BLaER1 (cell line): ENCODE data around the gene PMFBP1.

ENCODE experiments used
- H3K27ac ChIP-seq: shearing (Covaris generic); formaldehyde crosslinking; 2 replicates; pipeline ENCODE4 v1.8.1; 2022
- H3K27me3 ChIP-seq: shearing (Covaris generic); formaldehyde crosslinking; 2 replicates; pipeline ENCODE4 v1.8.1; 2022
- H3K36me3 ChIP-seq: shearing (Covaris generic); formaldehyde crosslinking; 2 replicates; pipeline ENCODE4 v1.8.1; 2022
- H3K4me1 ChIP-seq: shearing (Covaris generic); formaldehyde crosslinking; 2 replicates; pipeline ENCODE4 v1.8.1; 2022
- H3K4me2 ChIP-seq: shearing (Covaris generic); formaldehyde crosslinking; 2 replicates; pipeline ENCODE4 v1.8.1; 2022
- H3K4me3 ChIP-seq: shearing (Covaris generic); formaldehyde crosslinking; 2 replicates; pipeline ENCODE4 v1.8.1; 2022
- H3K9ac ChIP-seq: shearing (Covaris generic); formaldehyde crosslinking; 2 replicates; pipeline ENCODE4 v1.8.1; 2022
- H3K9me3 ChIP-seq: shearing (Covaris generic); formaldehyde crosslinking; 2 replicates; pipeline ENCODE4 v1.8.1; 2022
- H4K20me1 ChIP-seq: shearing (Covaris generic); formaldehyde crosslinking; 2 replicates; pipeline ENCODE4 v1.8.1; 2022
- Cebpa-rat ChIP-seq: shearing (Covaris generic); IDR thresholded peaks from 2 replicates; pipeline ENCODE4 v1.8.1; 2022

PMFBP1 gene

GRCh38 chr16:72168365-72168764, 3.6 kb downstream of the PMFBP1 start:
- Histone ChIP-seq H3K4me3 (no peak overlapping the region), H3K4me1 (no peaks in the 10 kb centered on the region), H3K27me3 (no peaks in the 10 kb centered on the region), H3K9ac (no peak overlapping the region), H3K36me3 (no peaks in the 10 kb centered on the region), H3K4me2 (no peak overlapping the region), H3K9me3 (peaks cover 6% of the 10 kb centered on the region; the same call in 1 of the 2 replicates), H3K27ac (no peak overlapping the region), H4K20me1 (no peaks in the 10 kb centered on the region)
- TF ChIP-seq Cebpa-rat: no peak

GRCh38 chr16:72166954-72167561, 4.9 kb downstream of the PMFBP1 start:
- Histone ChIP-seq H3K27ac (no peak overlapping the region), H3K4me1 (no peaks in the 10 kb centered on the region), H3K9ac (no peak overlapping the region), H3K4me2 (no peak overlapping the region), H4K20me1 (no peaks in the 10 kb centered on the region), H3K36me3 (no peaks in the 10 kb centered on the region), H3K4me3 (no peak overlapping the region), H3K27me3 (no peaks in the 10 kb centered on the region), H3K9me3 (peaks cover 6% of the 10 kb centered on the region; the same call in 1 of the 2 replicates)
- no peak for TF ChIP-seq Cebpa-rat

GRCh38 chr16:72166151-72166550, 5.8 kb downstream of the PMFBP1 start:
- no peaks in the 10 kb centered on the region for H3K4me1 ChIP-seq
- H4K20me1 ChIP-seq: no peaks in the 10 kb centered on the region
- no peak overlapping the region for H3K4me2 ChIP-seq
- H3K27ac ChIP-seq: no peak overlapping the region
- H3K9me3 ChIP-seq: peaks cover 6% of the 10 kb centered on the region; the same call in 1 of the 2 replicates
- no peaks in the 10 kb centered on the region for H3K27me3 ChIP-seq
- no peak overlapping the region for H3K9ac ChIP-seq
- no peaks in the 10 kb centered on the region for H3K36me3 ChIP-seq
- TF ChIP-seq Cebpa-rat: no peak
- no peak overlapping the region for H3K4me3 ChIP-seq

- no peaks in the 10 kb centered on the region for H3K4me1 ChIP-seq
- TF ChIP-seq Cebpa-rat: no peak
- peaks cover 6% of the 10 kb centered on the region; the same call in 1 of the 2 replicates for H3K9me3 ChIP-seq
- no peaks in the 10 kb centered on the region for H3K27me3 ChIP-seq
- no peak overlapping the region for H3K27ac ChIP-seq
- no peak overlapping the region for H3K4me3 ChIP-seq
- no peak overlapping the region for H3K9ac ChIP-seq
- no peaks in the 10 kb centered on the region for H3K36me3 ChIP-seq
- no peaks in the 10 kb centered on the region for H4K20me1 ChIP-seq
- H3K4me2 ChIP-seq: no peak overlapping the region
Observed at GRCh38 chr16:72164691-72165090, 7.3 kb downstream of the PMFBP1 start.

- Histone ChIP-seq H3K4me2 (no peak overlapping the region), H3K4me3 (no peak overlapping the region), H3K4me1 (no peaks in the 10 kb centered on the region), H3K27ac (no peak overlapping the region), H3K27me3 (no peaks in the 10 kb centered on the region), H3K36me3 (no peaks in the 10 kb centered on the region), H4K20me1 (no peaks in the 10 kb centered on the region), H3K9ac (no peak overlapping the region), H3K9me3 (peaks cover 6% of the 10 kb centered on the region; the same call in 1 of the 2 replicates)
- no peak for TF ChIP-seq Cebpa-rat
Observed at GRCh38 chr16:72162105-72162692, 9.8 kb downstream of the PMFBP1 start.

- H3K27ac ChIP-seq: no peak overlapping the region
- H3K4me1 ChIP-seq: no peaks in the 10 kb centered on the region
- H4K20me1 ChIP-seq: no peaks in the 10 kb centered on the region
- no peak overlapping the region for H3K4me3 ChIP-seq
- H3K9me3 ChIP-seq: no peaks in the 10 kb centered on the region
- H3K27me3 ChIP-seq: no peaks in the 10 kb centered on the region
- no peaks in the 10 kb centered on the region for H3K36me3 ChIP-seq
- H3K4me2 ChIP-seq: no peak overlapping the region
- TF ChIP-seq Cebpa-rat: no peak
- no peak overlapping the region for H3K9ac ChIP-seq
Observed at GRCh38 chr16:72159801-72160200, 12.2 kb downstream of the PMFBP1 start.

GRCh38 chr16:72159386-72159785, 12.6 kb downstream of the PMFBP1 start:
- Histone ChIP-seq H3K4me2 (no peak overlapping the region), H3K4me3 (no peak overlapping the region), H3K36me3 (no peaks in the 10 kb centered on the region), H3K9me3 (no peaks in the 10 kb centered on the region), H3K9ac (no peak overlapping the region), H3K27ac (no peak overlapping the region), H3K27me3 (no peaks in the 10 kb centered on the region), H3K4me1 (no peaks in the 10 kb centered on the region), H4K20me1 (no peaks in the 10 kb centered on the region)
- no peak for TF ChIP-seq Cebpa-rat

GRCh38 chr16:72149676-72150464, 22.1 kb downstream of the PMFBP1 start:
- H4K20me1 ChIP-seq: no peaks in the 10 kb centered on the region
- peaks cover 33% of the 10 kb centered on the region for H3K4me1 ChIP-seq
- no peaks in the 10 kb centered on the region for H3K36me3 ChIP-seq
- TF ChIP-seq Cebpa-rat: peak; percentile 76
- no peaks in the 10 kb centered on the region for H3K27me3 ChIP-seq
- H3K4me2 ChIP-seq: peak overlapping the region; percentile 60
- peak overlapping the region; percentile 14; the same call in 1 of the 2 replicates for H3K27ac ChIP-seq
- H3K9ac ChIP-seq: no peak overlapping the region
- H3K9me3 ChIP-seq: peaks cover 5% of the 10 kb centered on the region; the same call in 1 of the 2 replicates
- no peak overlapping the region for H3K4me3 ChIP-seq

- Histone ChIP-seq H3K27me3 (no peaks in the 10 kb centered on the region), H3K9me3 (peaks cover 5% of the 10 kb centered on the region; the same call in 1 of the 2 replicates), H3K4me1 (peaks cover 15% of the 10 kb centered on the region), H3K4me2 (no peak overlapping the region), H3K9ac (no peak overlapping the region), H3K4me3 (no peak overlapping the region), H4K20me1 (no peaks in the 10 kb centered on the region), H3K36me3 (no peaks in the 10 kb centered on the region), H3K27ac (no peak overlapping the region)
- no peak for TF ChIP-seq Cebpa-rat
Observed at GRCh38 chr16:72142476-72142875, 29.5 kb downstream of the PMFBP1 start.

GRCh38 chr16:72139908-72140307, 32.0 kb downstream of the PMFBP1 start:
- peaks cover 15% of the 10 kb centered on the region for H3K4me1 ChIP-seq
- H3K27ac ChIP-seq: no peak overlapping the region
- no peak overlapping the region for H3K4me2 ChIP-seq
- H3K4me3 ChIP-seq: no peak overlapping the region
- no peak overlapping the region for H3K9ac ChIP-seq
- H3K27me3 ChIP-seq: no peaks in the 10 kb centered on the region
- H3K36me3 ChIP-seq: no peaks in the 10 kb centered on the region
- no peaks in the 10 kb centered on the region for H4K20me1 ChIP-seq
- no peaks in the 10 kb centered on the region for H3K9me3 ChIP-seq
- no peak for TF ChIP-seq Cebpa-rat
